ENCODE measurements around the gene MOV10. TPM values are rescaled to one million over a fixed set of nuclear protein-coding genes. Genes with fewer than 3 reads are reported as not detected.

Gene MOV10
- total and polyA plus RNA-seq, 8 donors = 25.9 to 137 (median 66.8) TPM

- H3K27ac ChIP-seq = no peak overlapping the region
- H3K4me1 ChIP-seq = peaks cover 0 to 95% (median 64%) of the 10 kb centered on the region in 4 donors
These were observed 45.9 kb upstream of the MOV10 start for GRCh38 chr1:112628516-112628915.

GRCh38 chr1:112629256-112629655 lies 45.2 kb upstream of the MOV10 start:
- no peak overlapping the region for H3K4me3 ChIP-seq
- no peaks in the 10 kb centered on the region for H3K9me3 ChIP-seq
- no peaks in the 10 kb centered on the region for H3K27me3 ChIP-seq
- H3K27ac ChIP-seq = no peak overlapping the region
- peaks cover 0 to 94% (median 57%) of the 10 kb centered on the region in 4 donors for H3K4me1 ChIP-seq
- no peak for DNase-seq
- no peak for TF ChIP-seq POLR2AphosphoS5 (IDR thresholded peaks at IDR 0.05)
- TF ChIP-seq EP300 (IDR thresholded peaks at IDR 0.05) = no peak
- no peak for TF ChIP-seq CTCF (IDR thresholded peaks at IDR 0.05)
- TF ChIP-seq POLR2A (IDR thresholded peaks at IDR 0.05) = no peak
- intact Hi-C loops (cut with DNase I; ENCODE audit: low total_unique reads) = no loop called here
- peaks cover 0 to 24% (median 10%) of the 10 kb centered on the region in 4 donors for H3K36me3 ChIP-seq

More at GRCh38 chr1:112628516-112628915, 45.9 kb upstream of the MOV10 start:
- no peak for TF ChIP-seq CTCF (IDR thresholded peaks at IDR 0.05)
- no peak for TF ChIP-seq EP300 (IDR thresholded peaks at IDR 0.05)
- TF ChIP-seq POLR2AphosphoS5 (IDR thresholded peaks at IDR 0.05) = no peak
- no peak for TF ChIP-seq POLR2A (IDR thresholded peaks at IDR 0.05)
- 82 to 89% (median 85%) methylated on average over 2 of the region's 2 CpGs for WGBS, 5 donors
- no peaks in the 10 kb centered on the region for H3K27me3 ChIP-seq
- H3K9me3 ChIP-seq = no peaks in the 10 kb centered on the region
- DNase-seq = no peak
- H3K4me3 ChIP-seq = no peak overlapping the region
- H3K36me3 ChIP-seq = peaks cover 0 to 24% (median 12%) of the 10 kb centered on the region in 4 donors
- intact Hi-C loops (cut with DNase I; ENCODE audit: low total_unique reads) = no loop called here

GRCh38 chr1:112633628-112634027 lies 40.8 kb upstream of the MOV10 start:
- intact Hi-C loops (cut with DNase I; ENCODE audit: low total_unique reads) = no loop called here
- 80 to 89% (median 82%) methylated on average over 2 of the region's 2 CpGs for WGBS, 5 donors
- no peak overlapping the region for H3K4me3 ChIP-seq
- no peak overlapping the region for H3K27ac ChIP-seq
- H3K36me3 ChIP-seq = peaks cover 0 to 12% (median 8%) of the 10 kb centered on the region in 4 donors
- no peaks in the 10 kb centered on the region for H3K27me3 ChIP-seq
- no peaks in the 10 kb centered on the region for H3K9me3 ChIP-seq
- TF ChIP-seq CTCF (IDR thresholded peaks at IDR 0.05) = no peak
- TF ChIP-seq EP300 (IDR thresholded peaks at IDR 0.05) = no peak
- no peak for TF ChIP-seq POLR2A (IDR thresholded peaks at IDR 0.05)
- TF ChIP-seq POLR2AphosphoS5 (IDR thresholded peaks at IDR 0.05) = no peak
- DNase-seq = no peak
- peaks cover 30 to 94% (median 59%) of the 10 kb centered on the region in 4 donors for H3K4me1 ChIP-seq

GRCh38 chr1:112634367-112634766 lies 40.1 kb upstream of the MOV10 start:
- Histone ChIP-seq H3K9me3 (no peaks in the 10 kb centered on the region), H3K4me3 (no peak overlapping the region), H3K36me3 (peaks cover 0 to 12% (median 8%) of the 10 kb centered on the region in 4 donors), H3K27ac (no peak overlapping the region), H3K4me1 (peaks cover 30 to 92% (median 58%) of the 10 kb centered on the region in 4 donors), H3K27me3 (no peaks in the 10 kb centered on the region)
- TF ChIP-seq POLR2A (IDR thresholded peaks at IDR 0.05) (no peak), CTCF (IDR thresholded peaks at IDR 0.05) (no peak), POLR2AphosphoS5 (IDR thresholded peaks at IDR 0.05) (no peak), EP300 (IDR thresholded peaks at IDR 0.05) (no peak)
- intact Hi-C loops (cut with DNase I; ENCODE audit: low total_unique reads) = no loop called here
- DNase-seq = no peak

Data from stomach (tissue), 9 donors.